Uterus (tissue), 4 donors: Measurements from ENCODE around the gene SMAD9. TPM values are rescaled to one million over a fixed set of nuclear protein-coding genes. Genes with fewer than 3 reads are reported as not detected.

Experiments
- DNase-seq, 2 donors: peaks; one replicate each; pipeline ENCODE4 v3.0.0-alpha.2; 2019 to 2020
- H3K27ac ChIP-seq, 2 donors: fragments of 200-600 bp; sonication (generic); 1 replicate in 1 of 2; 2 replicates in 1 of 2; pipeline ENCODE4 v1.5.1; 2016 to 2018
- H3K27me3 ChIP-seq, 2 donors: fragments of 200-600 bp; sonication (generic); one replicate each; pipeline ENCODE4 v1.5.1; 2018 to 2019; ENCODE audit warnings: control low read depth in 1 of 2
- H3K36me3 ChIP-seq, 2 donors: fragments of 200-600 bp; sonication (generic); one replicate each; pipeline ENCODE4 v1.5.1; 2019; ENCODE audit warnings: control low read depth in 1 of 2
- H3K4me1 ChIP-seq, 2 donors: fragments of 200-600 bp; sonication (generic); one replicate each; pipeline ENCODE4 v1.5.1; 2018 to 2019; ENCODE audit warnings: control low read depth in 1 of 2
- H3K4me3 ChIP-seq, 2 donors: fragments of 200-600 bp; sonication (generic); 1 replicate in 1 of 2; 2 replicates in 1 of 2; pipeline ENCODE4 v1.5.1; 2018 to 2019; ENCODE audit warnings: mild to moderate bottlenecking in 1 of 2
- H3K9me3 ChIP-seq, 2 donors: fragments of 200-600 bp; sonication (generic); one replicate each; pipeline ENCODE4 v1.5.1; 2019; ENCODE audit warnings: control low read depth in 1 of 2
- POLR2A ChIP-seq, 2 donors: fragments of 450-650 bp; IDR thresholded peaks; one replicate each; pipeline ENCODE4 v1.6.1; 2016; ENCODE audit warnings: antibody characterized with exemption in 2 of 2, mild to moderate bottlenecking in 1 of 2, moderate library complexity in 1 of 2
- intact Hi-C: fragments of 100-400 bp; cut with DNase I; formaldehyde crosslinking; loops from one replicate; pipeline ENCODE4 v1.15.1; 2023; ENCODE audit warnings: low total_unique reads
- total RNA-seq, 4 donors: library from RNA; depleted of rRNA in 3 of 4; stranded (reverse); fragments of >200 nt in 3 of 4; gene quantifications; one replicate each; pipeline versions ENCODE4 v1.1.0 to v1.2.4, GENCODE V29; 2014 to 2023
- TF ChIP-seq, protein P1 (sequence below), 4 experiments: fragments of 200-600 bp in 2 of 4; fragments of 450-650 bp in 2 of 4; sonication (generic) in 2 of 4; IDR thresholded peaks; one replicate each; pipeline ENCODE4 v1.5.1; 2016 to 2019; ENCODE audit warnings: antibody characterized with exemption in 4 of 4, mild to moderate bottlenecking in 2 of 4, moderate library complexity in 1 of 4
- donor health status: DM: yes; HTN: yes; CAD: no.

Gene SMAD9
- total RNA-seq, 4 donors from 2014 or later: 3.6 to 31.0 (median 23.9) TPM

DNA sequence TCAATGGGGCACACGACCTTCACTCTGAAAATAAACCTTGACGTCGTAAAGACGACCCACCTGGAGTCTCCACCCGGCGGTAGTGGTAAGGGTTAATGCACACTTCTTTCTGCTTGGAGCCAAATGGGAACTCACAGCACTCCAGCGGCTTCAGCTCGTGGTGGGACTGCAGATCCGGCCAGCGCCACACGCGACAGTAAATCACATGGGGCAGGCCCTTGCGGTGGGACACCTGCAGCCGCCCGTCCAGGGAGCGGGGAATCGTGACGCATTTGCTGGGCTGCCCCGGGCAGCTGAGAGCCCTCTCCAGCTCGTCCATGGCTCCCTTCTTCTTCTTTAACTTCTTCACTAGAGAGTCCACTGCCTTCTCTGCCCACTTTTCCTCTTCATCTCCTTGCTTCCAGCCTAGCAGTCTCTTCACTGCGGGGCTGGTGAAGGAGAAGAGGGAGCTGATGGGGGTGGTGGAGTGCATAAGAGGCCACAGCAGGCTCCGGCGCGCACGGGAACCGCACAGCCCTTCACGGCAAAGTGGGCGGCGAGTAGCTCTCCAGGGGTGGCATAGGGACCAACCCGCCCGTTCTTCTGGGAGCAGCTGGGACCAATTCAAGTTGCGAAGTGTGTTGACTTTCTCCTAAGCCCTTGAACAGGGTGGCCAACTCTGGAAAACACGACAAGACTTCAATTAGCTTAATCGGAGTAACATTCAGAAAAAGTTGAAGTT, 40.7 kb downstream of the SMAD9 start:
- intact Hi-C loops: no loop called here

DNA sequence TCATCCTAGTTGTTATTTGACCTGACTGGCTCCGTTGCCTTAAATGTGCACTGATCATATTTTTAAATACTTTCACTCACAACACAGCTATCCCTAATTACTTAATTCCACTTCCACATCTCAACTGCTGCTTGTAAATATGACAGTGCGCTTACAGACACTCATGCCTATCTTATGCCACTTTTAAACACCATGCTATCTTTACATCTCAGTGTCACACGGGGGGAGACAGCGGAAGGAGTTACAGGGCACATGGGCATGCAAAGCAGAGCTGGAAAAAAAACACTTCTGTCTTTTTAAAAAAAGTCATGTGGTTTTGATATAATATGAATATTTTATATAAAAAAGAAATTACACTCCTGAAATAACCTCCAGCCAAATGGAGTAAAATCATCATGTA, 44.1 kb downstream of the SMAD9 start:
- no peaks in the 10 kb centered on the region for H3K4me1 ChIP-seq
- intact Hi-C loops: no loop called here

More for the DNA sequence above, 40.7 kb downstream of the SMAD9 start:
- no peak overlapping the region for H3K27ac ChIP-seq
- no peak for DNase-seq
- H3K27me3 ChIP-seq: no peaks in the 10 kb centered on the region
- H3K36me3 ChIP-seq: no peaks in the 10 kb centered on the region
- no peaks in the 10 kb centered on the region for H3K4me1 ChIP-seq
- no peaks in the 10 kb centered on the region for H3K9me3 ChIP-seq
- no peak overlapping the region for H3K4me3 ChIP-seq
- TF ChIP-seq, protein P1, sequence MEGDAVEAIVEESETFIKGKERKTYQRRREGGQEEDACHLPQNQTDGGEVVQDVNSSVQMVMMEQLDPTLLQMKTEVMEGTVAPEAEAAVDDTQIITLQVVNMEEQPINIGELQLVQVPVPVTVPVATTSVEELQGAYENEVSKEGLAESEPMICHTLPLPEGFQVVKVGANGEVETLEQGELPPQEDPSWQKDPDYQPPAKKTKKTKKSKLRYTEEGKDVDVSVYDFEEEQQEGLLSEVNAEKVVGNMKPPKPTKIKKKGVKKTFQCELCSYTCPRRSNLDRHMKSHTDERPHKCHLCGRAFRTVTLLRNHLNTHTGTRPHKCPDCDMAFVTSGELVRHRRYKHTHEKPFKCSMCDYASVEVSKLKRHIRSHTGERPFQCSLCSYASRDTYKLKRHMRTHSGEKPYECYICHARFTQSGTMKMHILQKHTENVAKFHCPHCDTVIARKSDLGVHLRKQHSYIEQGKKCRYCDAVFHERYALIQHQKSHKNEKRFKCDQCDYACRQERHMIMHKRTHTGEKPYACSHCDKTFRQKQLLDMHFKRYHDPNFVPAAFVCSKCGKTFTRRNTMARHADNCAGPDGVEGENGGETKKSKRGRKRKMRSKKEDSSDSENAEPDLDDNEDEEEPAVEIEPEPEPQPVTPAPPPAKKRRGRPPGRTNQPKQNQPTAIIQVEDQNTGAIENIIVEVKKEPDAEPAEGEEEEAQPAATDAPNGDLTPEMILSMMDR (IDR thresholded peaks at IDR 0.05): no peak
- TF ChIP-seq POLR2A (IDR thresholded peaks at IDR 0.05): no peak

DNA sequence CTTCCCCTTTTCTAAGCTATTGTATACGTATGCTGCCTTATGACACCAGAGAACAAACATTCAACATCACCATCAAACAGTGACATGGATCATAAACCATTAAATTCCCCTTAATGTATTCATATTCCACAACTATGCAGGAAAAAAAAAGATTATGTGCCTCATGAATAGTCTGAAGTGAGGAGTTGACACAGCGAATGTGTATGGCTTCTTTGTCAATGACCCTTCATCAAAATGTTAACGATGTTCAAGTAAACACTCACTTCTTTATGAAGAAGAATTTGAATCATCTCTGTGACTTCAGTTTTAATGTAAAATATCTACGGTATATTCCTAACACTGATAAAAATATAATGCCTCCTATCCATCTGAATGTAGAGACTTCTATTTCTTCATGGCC, 44.6 kb downstream of the SMAD9 start:
- Histone ChIP-seq H3K27me3 (no peaks in the 10 kb centered on the region), H3K9me3 (no peaks in the 10 kb centered on the region), H3K36me3 (no peaks in the 10 kb centered on the region), H3K4me1 (no peaks in the 10 kb centered on the region), H3K27ac (no peak overlapping the region), H3K4me3 (no peak overlapping the region)
- DNase-seq: no peak
- intact Hi-C loops: no loop called here
- TF ChIP-seq, protein P1 (IDR thresholded peaks at IDR 0.05): no peak
- TF ChIP-seq POLR2A (IDR thresholded peaks at IDR 0.05): no peak

More for the DNA sequence above, 44.1 kb downstream of the SMAD9 start:
- Histone ChIP-seq H3K36me3 (no peaks in the 10 kb centered on the region), H3K27ac (no peak overlapping the region), H3K4me3 (no peak overlapping the region), H3K9me3 (no peaks in the 10 kb centered on the region), H3K27me3 (no peaks in the 10 kb centered on the region)
- TF ChIP-seq POLR2A (IDR thresholded peaks at IDR 0.05): no peak
- TF ChIP-seq, protein P1 (IDR thresholded peaks at IDR 0.05): no peak
- DNase-seq: no peak

DNA sequence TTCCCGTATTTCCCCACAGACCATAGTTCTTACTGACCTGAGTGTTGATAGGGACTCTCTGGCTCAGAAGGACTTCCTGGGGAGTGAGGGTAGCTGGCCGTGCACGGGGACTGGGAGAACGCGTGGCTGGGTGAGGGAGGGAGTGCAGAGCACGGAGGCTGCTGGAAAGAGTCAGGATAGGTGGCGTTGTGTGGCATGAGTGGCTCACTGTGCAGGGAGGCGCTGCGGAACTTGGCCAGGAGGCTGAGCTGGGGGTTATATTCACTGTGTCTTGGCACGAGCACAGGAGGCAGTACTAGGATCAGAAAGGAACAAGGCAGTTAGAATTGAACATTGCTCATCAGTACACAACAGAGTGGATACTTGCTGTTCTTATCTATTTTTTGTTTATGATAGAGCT, 47.4 kb downstream of the SMAD9 start:
- intact Hi-C loops: no loop called here
- no peaks in the 10 kb centered on the region for H3K27me3 ChIP-seq

DNA sequence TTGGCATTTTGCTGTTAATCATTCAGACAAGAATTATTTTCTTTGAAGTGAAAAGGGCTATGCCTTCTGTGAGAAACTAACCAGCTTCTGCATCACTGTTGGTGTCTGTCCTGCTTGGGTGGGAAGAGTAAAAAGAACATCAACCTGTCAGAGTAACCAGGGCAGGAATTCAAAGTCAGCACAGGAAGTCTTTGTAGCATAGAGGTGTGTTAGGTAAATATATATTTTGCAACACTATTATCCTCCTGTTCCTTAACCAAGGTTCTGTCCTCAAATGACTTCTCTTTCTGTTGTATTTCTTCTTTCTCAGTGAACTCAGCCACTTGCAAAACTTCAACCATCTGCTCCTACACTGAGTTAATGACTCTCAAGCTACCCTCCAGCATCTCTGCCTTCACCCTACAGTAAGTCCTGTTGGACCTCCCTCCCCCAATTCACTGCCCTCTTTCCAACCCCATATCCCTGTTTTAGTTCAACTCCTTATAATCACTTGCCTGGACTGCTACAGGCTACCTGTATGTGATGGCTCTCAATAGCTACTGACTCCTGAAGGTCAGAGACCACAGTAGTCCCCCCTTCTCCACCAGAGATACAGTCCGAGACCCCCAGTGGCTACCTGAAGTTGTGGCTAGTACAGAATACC, 49.9 kb downstream of the SMAD9 start:
- no peaks in the 10 kb centered on the region for H3K36me3 ChIP-seq
- no peak overlapping the region for H3K27ac ChIP-seq
- H3K27me3 ChIP-seq: no peaks in the 10 kb centered on the region
- no peak for DNase-seq
- TF ChIP-seq, protein P1 (IDR thresholded peaks at IDR 0.05): no peak
- no peak for TF ChIP-seq POLR2A (IDR thresholded peaks at IDR 0.05)
- H3K4me3 ChIP-seq: no peak overlapping the region
- intact Hi-C loops: no loop called here
- no peaks in the 10 kb centered on the region for H3K4me1 ChIP-seq
- H3K9me3 ChIP-seq: no peaks in the 10 kb centered on the region

More for the DNA sequence above, 47.4 kb downstream of the SMAD9 start:
- Histone ChIP-seq H3K9me3 (no peaks in the 10 kb centered on the region), H3K4me3 (no peak overlapping the region), H3K27ac (no peak overlapping the region), H3K36me3 (no peaks in the 10 kb centered on the region), H3K4me1 (no peaks in the 10 kb centered on the region)
- DNase-seq: no peak
- TF ChIP-seq POLR2A (IDR thresholded peaks at IDR 0.05): no peak
- TF ChIP-seq, protein P1 (IDR thresholded peaks at IDR 0.05): no peak
